Astrocyte (in vitro differentiated cells and primary cell): ENCODE results near the gene NIT2. TPM values are rescaled to one million over a fixed set of nuclear protein-coding genes. Genes with fewer than 3 reads are reported as not detected.

Experiments used
- DNase-seq: peaks from one replicate; pipeline ENCODE4 v3.0.0-alpha.2; 2010; ENCODE audit warnings: low read depth
- FAIRE-seq: peaks from 2 replicates; lab custom pipeline; 2011; peaks lifted over from hg19 to GRCh38; lab: Jason Lieb, UNC
- H2AFZ ChIP-seq: 2 replicates; pipeline ENCODE4 v1.6.0; 2012; ENCODE audit warnings: low read depth, low read length, inconsistent platforms
- H3K27ac ChIP-seq: 2 replicates; pipeline ENCODE4 v1.5.1; 2011; ENCODE audit warnings: low read depth, low read length, inconsistent platforms
- H3K27me3 ChIP-seq: 2 replicates; pipeline ENCODE4 v1.6.0; 2011; ENCODE audit warnings: low read length, inconsistent platforms; ENCODE audit not compliant: insufficient read depth
- H3K36me3 ChIP-seq: 2 replicates; pipeline ENCODE4 v1.5.1; 2011; ENCODE audit warnings: low read length, inconsistent platforms; ENCODE audit not compliant: insufficient read depth
- H3K4me1 ChIP-seq: 2 replicates; pipeline ENCODE4 v1.5.1; 2011; ENCODE audit warnings: low read length, inconsistent platforms; ENCODE audit not compliant: insufficient read depth
- H3K4me2 ChIP-seq: 2 replicates; pipeline ENCODE4 v1.6.0; 2012; ENCODE audit warnings: low read length, inconsistent platforms
- H3K4me3 ChIP-seq: 2 replicates; pipeline ENCODE4 v1.5.1; 2011; ENCODE audit warnings: low read depth, mild to moderate bottlenecking, low read length, inconsistent platforms; ENCODE audit not compliant: insufficient read depth
- H3K79me2 ChIP-seq: 2 replicates; pipeline ENCODE4 v1.6.0; 2012; ENCODE audit warnings: mild to moderate bottlenecking, low read length, inconsistent platforms; ENCODE audit not compliant: insufficient read depth
- H3K9ac ChIP-seq: 2 replicates; pipeline ENCODE4 v1.6.0; 2012; ENCODE audit warnings: mild to moderate bottlenecking, low read length, inconsistent platforms
- H3K9me3 ChIP-seq: 2 replicates; pipeline ENCODE4 v1.5.1; 2012; ENCODE audit warnings: low read depth, mild to moderate bottlenecking, low read length, inconsistent platforms; ENCODE audit not compliant: insufficient read depth
- H4K20me1 ChIP-seq: 2 replicates; pipeline ENCODE4 v1.6.0; 2012; ENCODE audit warnings: low read length, inconsistent platforms; ENCODE audit not compliant: insufficient read depth
- H3K27ac Mint-ChIP-seq: one replicate; pipeline ENCODE4 v1.8.0; 2021; ENCODE audit warnings: mild to moderate bottlenecking, mixed read lengths; ENCODE audit not compliant: unreplicated experiment
- H3K27me3 Mint-ChIP-seq: one replicate; pipeline ENCODE4 v1.8.0; 2021; ENCODE audit warnings: low read depth, mixed read lengths; ENCODE audit not compliant: unreplicated experiment
- H3K36me3 Mint-ChIP-seq: one replicate; pipeline ENCODE4 v1.8.0; 2021; ENCODE audit warnings: low read depth, mixed read lengths; ENCODE audit not compliant: unreplicated experiment
- H3K4me1 Mint-ChIP-seq: one replicate; pipeline ENCODE4 v1.8.0; 2021; ENCODE audit warnings: low read depth, mixed read lengths; ENCODE audit not compliant: unreplicated experiment
- H3K4me3 Mint-ChIP-seq: one replicate; pipeline ENCODE4 v1.8.0; 2021; ENCODE audit warnings: mild to moderate bottlenecking, moderate library complexity, mixed read lengths; ENCODE audit not compliant: unreplicated experiment
- H3K9me3 Mint-ChIP-seq: one replicate; pipeline ENCODE4 v1.8.0; 2021; ENCODE audit warnings: mild to moderate bottlenecking, mixed read lengths; ENCODE audit not compliant: unreplicated experiment
- CTCF ChIP-seq: IDR thresholded peaks from 2 replicates; pipeline ENCODE4 v1.5.1; 2011; ENCODE audit warnings: low read depth, mild to moderate bottlenecking, inconsistent platforms, low read length, moderate library complexity; ENCODE audit not compliant: insufficient read depth
- EZH2 ChIP-seq: IDR thresholded peaks from 2 replicates; pipeline ENCODE4 v1.6.1; 2012; ENCODE audit warnings: mild to moderate bottlenecking, low read length, inconsistent platforms; ENCODE audit not compliant: insufficient read depth
- total RNA-seq: library from RNA; stranded (reverse); gene quantifications from 2 replicates; pipeline ENCODE4 v1.2.1, GENCODE V29; 2021

Gene NIT2
- total RNA-seq, 1 donor from 2014 or later = 47.7 TPM

DNA sequence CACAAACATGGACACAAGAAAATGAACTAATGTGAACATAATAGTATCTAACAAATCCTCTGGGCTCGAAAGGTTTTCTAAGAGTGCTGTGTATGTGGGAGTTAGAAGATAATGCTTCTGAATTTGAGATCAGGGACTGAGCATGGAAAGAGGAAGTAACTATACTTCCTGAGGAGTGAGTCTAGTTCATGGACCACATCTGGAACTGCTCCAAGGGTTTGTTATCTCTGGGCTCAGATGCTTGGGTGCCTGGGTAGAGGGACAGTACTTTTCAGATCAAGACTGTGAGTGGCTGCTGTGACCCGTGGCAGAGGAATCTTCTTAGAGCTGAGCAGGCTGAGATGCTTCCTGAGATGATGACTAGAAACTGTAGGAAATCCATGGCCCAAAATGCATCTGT, 45.2 kb upstream of the NIT2 start:
- H3K9me3 Mint-ChIP-seq = no peaks in the 10 kb centered on the region
- no peak overlapping the region for H3K27ac Mint-ChIP-seq
- FAIRE-seq = no peak

GRCh38 chr3:100295089-100295488, 39.5 kb upstream of the NIT2 start:
- H3K9me3 ChIP-seq = no peaks in the 10 kb centered on the region
- Mint-ChIP-seq H3K4me1 (peaks cover 7% of the 10 kb centered on the region), H3K27me3 (no peaks in the 10 kb centered on the region), H3K36me3 (peaks cover 19% of the 10 kb centered on the region), H3K9me3 (no peaks in the 10 kb centered on the region), H3K27ac (no peak overlapping the region), H3K4me3 (no peak overlapping the region)
- no peaks in the 10 kb centered on the region for H4K20me1 ChIP-seq
- H3K36me3 ChIP-seq = peaks cover 30% of the 10 kb centered on the region
- FAIRE-seq = no peak
- no peak overlapping the region for H2AFZ ChIP-seq
- no peaks in the 10 kb centered on the region for H3K27me3 ChIP-seq
- no peak overlapping the region for H3K9ac ChIP-seq
- no peaks in the 10 kb centered on the region for H3K79me2 ChIP-seq
- H3K4me2 ChIP-seq = no peak overlapping the region
- TF ChIP-seq CTCF = no peak
- no peak for TF ChIP-seq EZH2
- no peak for DNase-seq
- peaks cover 5% of the 10 kb centered on the region for H3K4me1 ChIP-seq
- H3K27ac ChIP-seq = no peak overlapping the region
- H3K4me3 ChIP-seq = no peak overlapping the region

More for the DNA sequence above, 45.2 kb upstream of the NIT2 start:
- Histone ChIP-seq H3K4me3 (no peak overlapping the region), H3K9ac (no peak overlapping the region), H3K27ac (no peak overlapping the region), H3K79me2 (peaks cover 10% of the 10 kb centered on the region), H3K4me2 (no peak overlapping the region), H2AFZ (no peak overlapping the region), H4K20me1 (peaks cover 11% of the 10 kb centered on the region), H3K4me1 (peaks cover 4% of the 10 kb centered on the region), H3K9me3 (no peaks in the 10 kb centered on the region), H3K27me3 (no peaks in the 10 kb centered on the region), H3K36me3 (peaks cover 41% of the 10 kb centered on the region)
- Mint-ChIP-seq H3K4me3 (no peak overlapping the region), H3K4me1 (peaks cover 3% of the 10 kb centered on the region), H3K36me3 (peaks cover 11% of the 10 kb centered on the region), H3K27me3 (no peaks in the 10 kb centered on the region)
- TF ChIP-seq CTCF (no peak), EZH2 (no peak)
- no peak for DNase-seq

DNA sequence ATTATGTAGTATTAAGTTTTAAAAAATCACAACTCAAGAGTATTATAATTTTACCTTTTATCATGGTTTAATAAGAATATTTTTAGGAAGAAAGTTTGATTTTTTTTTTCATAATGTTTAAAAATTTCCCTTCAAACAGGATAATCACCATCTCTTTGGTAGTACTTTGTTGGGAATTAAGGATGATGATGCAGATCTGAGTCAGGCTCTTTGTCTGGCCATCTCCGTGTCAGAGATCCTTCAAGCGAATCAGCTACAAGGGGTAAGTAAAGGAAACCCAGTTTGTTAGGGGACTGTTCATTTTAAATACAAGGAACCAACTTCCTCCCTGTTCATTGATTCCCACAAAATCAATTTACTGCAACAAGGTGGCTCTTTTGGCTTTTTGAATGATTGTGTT, 36.8 kb upstream of the NIT2 start:
- H3K9me3 ChIP-seq = no peaks in the 10 kb centered on the region
- no peak overlapping the region for H3K4me2 ChIP-seq
- H2AFZ ChIP-seq = no peak overlapping the region
- peaks cover 35% of the 10 kb centered on the region for H3K36me3 ChIP-seq
- H3K4me1 ChIP-seq = peaks cover 5% of the 10 kb centered on the region
- peaks cover 7% of the 10 kb centered on the region for H3K4me1 Mint-ChIP-seq
- H3K79me2 ChIP-seq = no peaks in the 10 kb centered on the region
- no peaks in the 10 kb centered on the region for H4K20me1 ChIP-seq
- H3K27ac ChIP-seq = peak overlapping the region; percentile 51
- no peak overlapping the region for H3K4me3 Mint-ChIP-seq
- H3K9ac ChIP-seq = no peak overlapping the region
- no peaks in the 10 kb centered on the region for H3K27me3 ChIP-seq
- no peaks in the 10 kb centered on the region for H3K9me3 Mint-ChIP-seq
- no peak overlapping the region for H3K27ac Mint-ChIP-seq
- peak; percentile 32 for DNase-seq
- FAIRE-seq = peak; percentile 83
- peaks cover 15% of the 10 kb centered on the region for H3K36me3 Mint-ChIP-seq
- H3K4me3 ChIP-seq = no peak overlapping the region
- no peaks in the 10 kb centered on the region for H3K27me3 Mint-ChIP-seq
- TF ChIP-seq CTCF (no peak), EZH2 (no peak)
